GM19438 (cell line): ENCODE results near the gene CDC42BPG.

ENCODE experiments used
- ATAC-seq: cut with Tn5 transposase; IDR thresholded peaks from one replicate; pipeline ENCODE4 v1.9.1; 2021; ENCODE audit warnings: low read depth; ENCODE audit not compliant: unreplicated experiment

Gene CDC42BPG

DNA sequence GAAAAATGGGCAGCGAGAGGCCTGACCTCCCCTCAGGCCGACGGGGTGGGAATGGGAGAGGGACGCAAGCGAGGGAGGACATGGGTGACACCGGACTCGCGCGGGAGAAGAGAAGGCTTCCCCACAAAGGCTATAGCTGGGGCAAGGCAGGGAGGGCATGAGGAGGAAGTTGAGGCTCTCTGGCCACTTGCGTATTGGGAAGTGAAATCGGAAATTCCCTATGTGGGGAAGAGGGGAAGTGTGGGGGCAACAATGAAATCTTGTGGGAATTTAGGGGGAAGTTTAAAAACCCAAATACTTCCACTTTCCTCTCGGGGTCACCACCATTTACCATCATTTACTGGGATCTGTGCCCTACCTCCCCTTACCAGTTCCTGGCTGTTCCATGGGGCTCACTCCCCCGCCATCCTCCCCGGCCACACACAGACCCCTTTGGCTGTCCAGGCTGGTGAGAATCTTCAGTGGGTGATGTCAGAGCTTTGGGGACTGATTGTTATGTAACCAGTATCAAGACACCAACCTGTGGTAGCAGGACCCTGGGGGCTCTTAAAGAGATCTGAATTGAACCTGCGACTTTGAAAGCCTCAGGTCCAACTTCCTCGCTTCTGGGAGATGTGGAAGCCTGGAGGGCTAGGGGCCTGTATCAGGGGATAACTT, 34.9 kb upstream of the CDC42BPG start:
- no peak for ATAC-seq

- peak; percentile 47 for ATAC-seq
Observed at GRCh38 chr11:64878494-64879243, 34.2 kb upstream of the CDC42BPG start, which contains the start of gene EHD1. Gene EHD1, minus strand, starts transcription at chr11:64878621. Its CDS starts 157 bp downstream, at chr11:64878464.

GRCh38 chr11:64878223-64878493, 33.7 kb upstream of the CDC42BPG start:
- peak; percentile 9 for ATAC-seq

DNA sequence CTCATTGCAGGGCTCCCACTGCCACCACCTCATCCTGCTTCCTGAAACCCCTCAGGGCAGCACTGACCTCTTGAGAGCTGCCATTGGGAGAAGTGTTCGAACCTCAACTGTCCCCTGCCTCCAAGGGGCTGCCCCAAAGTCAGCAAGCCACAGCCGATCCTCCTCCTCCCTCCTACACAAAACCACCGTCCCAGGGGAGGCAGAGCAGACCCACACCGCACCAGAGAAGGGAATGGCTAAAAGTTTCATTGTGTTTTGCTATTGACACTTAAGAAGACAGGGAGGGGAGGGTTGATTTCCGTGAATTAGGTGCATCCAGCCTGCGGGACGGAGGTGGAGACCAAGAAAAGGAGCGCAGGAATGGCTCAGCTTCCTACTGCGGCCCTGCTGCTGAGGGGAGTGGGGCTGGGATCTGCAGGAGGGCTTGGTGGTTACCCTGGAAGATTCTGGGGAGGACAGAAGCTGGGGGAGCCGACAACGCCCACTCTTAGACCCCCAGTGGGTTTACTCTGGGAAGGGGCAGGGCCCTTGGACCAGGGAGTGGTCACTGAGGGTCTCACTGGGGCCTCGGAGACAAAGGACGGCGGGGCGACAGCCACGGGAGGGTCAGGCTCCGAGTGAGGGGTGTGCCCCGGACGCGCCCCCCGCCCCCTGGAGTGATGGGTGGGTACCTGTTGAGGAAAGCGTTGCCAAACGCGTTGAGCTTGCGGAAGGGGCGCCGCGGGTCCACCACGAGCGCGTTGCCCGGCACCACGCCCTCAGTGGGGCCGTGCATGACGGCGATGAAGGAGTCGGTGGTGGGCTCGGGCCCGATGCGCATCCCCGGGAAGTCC, 33.2 kb upstream of the CDC42BPG start:
- no peak for ATAC-seq

- no peak for ATAC-seq
Observed at GRCh38 chr11:64876835-64877341, 32.4 kb upstream of the CDC42BPG start.

GRCh38 chr11:64876229-64876750, 31.8 kb upstream of the CDC42BPG start:
- no peak for ATAC-seq

DNA sequence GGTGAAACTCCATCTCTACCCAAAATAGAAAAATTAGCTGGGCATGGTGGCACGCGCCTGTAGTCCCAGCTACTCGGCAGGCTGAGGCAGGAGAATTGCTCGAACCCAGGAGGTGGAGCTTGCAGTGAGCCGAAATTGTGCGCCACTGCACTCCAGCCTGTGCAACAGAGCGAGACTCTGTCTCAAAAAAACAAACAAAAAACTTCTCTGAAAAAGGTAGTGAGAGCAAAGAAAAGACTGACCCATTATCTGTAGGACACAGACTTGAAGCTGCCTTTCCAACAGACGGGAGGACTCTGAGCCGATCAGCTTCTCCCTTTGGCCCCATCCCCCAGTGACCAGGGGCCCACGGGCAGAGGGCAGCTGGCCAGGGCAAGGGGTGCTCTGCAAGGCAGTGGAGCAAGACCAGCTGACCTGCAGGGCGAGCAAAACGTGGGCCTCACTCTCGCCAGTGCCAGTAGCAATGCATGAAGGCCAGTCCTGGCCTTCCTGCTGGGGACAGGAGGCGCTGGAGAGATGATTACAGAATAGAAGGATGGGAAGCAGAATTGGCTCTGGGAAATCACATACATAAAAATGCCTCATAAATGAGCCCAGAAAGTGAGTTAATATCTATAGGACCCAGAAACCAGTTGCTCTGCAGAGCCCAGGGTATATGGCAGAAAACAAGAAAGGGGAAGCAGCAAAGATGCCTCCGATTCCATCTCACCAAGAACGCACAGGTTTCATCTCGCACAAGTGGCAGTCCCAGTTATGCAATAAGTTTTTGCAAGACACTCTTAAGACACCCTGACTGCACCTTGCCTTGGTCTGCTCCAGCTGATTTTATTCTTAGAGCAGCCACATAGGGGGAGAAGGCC, 31.1 kb upstream of the CDC42BPG start:
- no peak for ATAC-seq

DNA sequence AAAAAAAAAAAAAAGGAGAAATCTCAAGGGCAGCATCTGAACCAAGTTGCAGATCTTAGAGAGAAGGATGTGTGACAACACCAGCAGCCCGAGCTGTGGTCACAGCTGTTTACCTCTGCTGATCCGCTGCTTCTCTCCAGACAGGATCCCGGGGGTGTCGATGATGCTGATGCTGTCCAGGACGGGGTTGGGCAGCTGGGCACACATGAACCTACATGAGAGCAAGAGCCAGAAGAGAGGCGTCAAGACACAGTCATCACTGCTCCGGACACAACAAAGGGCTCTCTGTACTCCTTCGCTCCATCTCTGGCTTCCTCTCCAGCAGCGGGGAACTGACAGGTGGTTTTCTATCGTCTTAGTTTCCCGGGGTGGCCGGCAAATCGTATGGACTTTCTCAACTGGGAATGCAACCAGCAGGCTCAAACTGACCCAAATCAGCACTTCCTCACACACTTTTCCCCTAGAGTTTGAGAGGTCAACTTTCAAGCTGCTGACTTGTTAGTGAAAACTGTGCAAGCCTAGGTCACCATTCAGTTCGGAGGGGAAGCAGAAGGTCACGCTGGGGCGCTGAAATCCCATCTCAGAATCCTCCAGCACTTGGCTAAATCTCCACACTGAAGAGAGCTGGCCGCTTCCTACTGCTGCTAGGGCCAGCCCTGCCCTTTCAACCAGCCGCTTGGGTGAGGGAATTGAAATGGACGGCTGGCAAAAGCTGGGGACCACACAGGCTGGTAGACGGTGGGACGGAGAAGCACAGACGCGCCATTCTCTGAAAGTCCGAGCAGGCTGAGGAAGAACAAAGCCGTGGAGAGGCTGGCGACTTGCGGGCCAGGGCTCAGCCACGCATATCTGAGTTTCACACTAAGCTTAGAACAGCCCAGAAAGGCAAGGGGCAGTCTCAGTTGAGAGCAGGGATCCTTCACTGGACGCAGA, 30.1 kb upstream of the CDC42BPG start:
- no peak for ATAC-seq

DNA sequence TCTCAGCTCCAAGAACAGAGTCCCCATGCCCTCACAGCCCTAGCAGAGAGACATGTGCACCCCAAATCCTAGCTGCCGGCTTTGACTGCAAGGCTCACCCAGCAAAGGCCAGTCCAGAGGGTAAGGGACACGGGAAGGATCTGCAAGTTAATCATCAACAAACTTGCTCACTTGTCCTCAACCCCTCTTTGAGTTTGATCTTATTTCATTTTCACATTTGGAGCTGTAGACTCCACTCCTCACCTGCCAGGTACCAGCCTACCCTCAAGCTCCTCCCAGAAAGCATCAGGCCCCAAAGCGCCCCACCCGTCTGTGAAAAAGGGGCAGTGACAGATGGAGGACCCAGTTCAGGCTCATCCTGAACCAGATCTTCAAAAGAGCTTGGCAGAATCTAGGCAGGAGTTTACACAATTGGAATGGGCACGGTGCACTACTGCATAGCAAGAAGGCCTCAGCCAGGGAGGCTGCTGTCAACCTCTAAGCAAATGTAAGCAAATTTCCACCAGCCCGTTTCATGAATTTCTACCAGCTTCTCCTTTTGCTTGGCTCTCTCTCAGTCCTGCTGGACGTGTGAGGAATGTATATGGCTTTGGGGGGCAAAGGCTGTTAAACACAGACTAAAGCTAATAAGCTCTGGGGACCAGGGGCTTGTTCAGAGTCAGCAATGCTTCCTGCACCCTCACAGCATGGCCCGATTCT, 28.5 kb upstream of the CDC42BPG start:
- no peak for ATAC-seq

DNA sequence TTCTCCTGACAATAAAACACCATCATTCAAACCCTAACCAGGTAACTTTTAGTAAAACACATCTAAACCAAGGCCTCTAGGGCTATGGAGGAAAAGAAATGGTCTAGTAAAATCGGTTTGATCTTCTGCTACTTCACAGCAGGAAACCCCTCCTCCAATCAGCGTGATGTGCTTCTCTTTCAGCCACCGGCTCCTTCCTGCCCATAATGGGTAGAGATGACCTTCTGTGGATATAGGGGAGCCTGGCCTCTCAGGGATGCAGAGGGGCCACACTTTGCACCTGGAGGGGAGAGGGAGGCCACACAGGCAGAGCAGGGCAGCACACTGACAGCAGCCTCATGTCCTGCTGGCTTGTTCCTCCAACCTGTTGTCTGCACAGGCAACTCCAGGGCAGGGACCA, 27.0 kb upstream of the CDC42BPG start:
- no peak for ATAC-seq

DNA sequence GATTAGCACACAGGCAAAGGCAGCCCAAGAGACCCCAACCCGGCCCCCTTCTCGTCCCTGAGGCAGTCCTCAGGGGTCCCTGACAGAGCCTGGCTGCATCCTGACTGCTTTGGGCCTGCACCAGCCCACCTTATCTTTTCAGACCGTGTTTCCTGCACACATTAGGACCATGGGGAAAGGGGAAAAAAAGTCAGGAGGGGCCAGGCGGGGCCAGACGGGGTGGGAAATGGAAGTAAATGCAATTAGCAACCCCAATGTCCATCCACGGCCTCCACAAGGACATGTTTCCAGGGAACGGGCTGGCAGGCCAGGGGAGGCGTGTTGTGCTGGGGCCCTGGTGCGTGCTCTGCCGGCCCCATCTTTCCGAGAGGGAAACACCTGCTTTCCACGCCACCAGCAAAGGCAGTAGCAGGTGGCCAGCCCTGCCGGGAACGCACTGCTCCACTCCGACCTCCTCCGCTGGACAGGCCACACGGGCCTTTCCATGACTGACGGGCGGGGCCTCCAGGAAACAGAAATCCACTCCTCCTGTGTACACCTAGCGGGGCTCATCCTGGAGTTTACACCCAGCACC, 26.5 kb upstream of the CDC42BPG start:
- ATAC-seq = no peak

DNA sequence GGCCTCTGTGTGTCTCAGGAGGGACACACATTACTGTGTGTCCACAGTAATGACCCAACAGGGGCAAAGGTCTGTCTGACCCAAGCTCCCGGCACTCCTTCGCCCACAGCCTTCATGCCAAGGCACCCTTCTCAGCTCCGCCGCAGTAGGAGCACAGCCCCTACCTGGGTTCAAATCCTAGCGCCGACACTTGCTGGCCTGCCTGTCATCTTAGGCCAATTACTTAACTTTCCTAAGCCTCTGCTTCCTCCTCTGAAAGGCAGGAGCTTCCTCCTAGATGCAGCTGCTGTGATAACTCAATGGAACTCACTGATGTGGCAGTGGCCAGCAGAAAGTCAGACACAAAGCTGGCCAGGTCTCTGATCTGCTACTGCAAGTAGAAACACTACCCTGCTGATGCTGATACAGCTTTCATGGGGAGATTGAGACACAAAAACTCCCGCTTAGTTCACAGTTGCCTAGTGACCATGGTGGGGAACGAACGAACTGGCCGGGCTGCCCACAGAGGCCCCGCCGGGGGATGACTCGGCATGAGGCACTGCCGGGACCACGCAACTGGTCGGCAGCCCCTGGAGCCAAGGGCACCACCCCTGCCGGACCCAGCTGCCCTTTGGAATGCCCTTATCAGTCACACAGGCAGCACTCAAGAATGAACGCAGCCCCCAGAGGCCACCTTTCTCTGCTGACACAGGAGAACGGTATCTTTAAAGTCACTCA, 25.9 kb upstream of the CDC42BPG start:
- ATAC-seq = no peak

- ATAC-seq = no peak
Observed at GRCh38 chr11:64869571-64870175, 25.2 kb upstream of the CDC42BPG start.

GRCh38 chr11:64868904-64869570, 24.6 kb upstream of the CDC42BPG start:
- ATAC-seq = no peak

GRCh38 chr11:64867748-64868462, 23.5 kb upstream of the CDC42BPG start:
- no peak for ATAC-seq

- no peak for ATAC-seq
Observed at GRCh38 chr11:64866173-64866491, 21.7 kb upstream of the CDC42BPG start.
